PFSK-1 (cell line): Measurements from ENCODE around the gene PRKAG2.

Source experiments
- FOXP2 ChIP-seq: optimal IDR thresholded peaks from 2 replicates; pipeline ENCODE3; 2011; ENCODE audit warnings: borderline replicate concordance, control low read depth, inconsistent platforms; ENCODE audit not compliant: insufficient read depth; ENCODE audit errors: extremely low read length, extremely low read depth
- POLR2AphosphoS5 ChIP-seq: IDR thresholded peaks from 2 replicates; pipeline ENCODE4 v1.6.1; 2012; ENCODE audit warnings: low read depth, mild to moderate bottlenecking, control low read depth, low read length, moderate library complexity
- REST ChIP-seq, 2 experiments: IDR thresholded peaks; 2 replicates each; pipeline versions ENCODE4 v1.6.1 to v1.8.0; 2011 to 2012; ENCODE audit warnings: low read depth in 2 of 2, low read length in 2 of 2, control low read depth in 1 of 2, inconsistent platforms in 1 of 2, mild to moderate bottlenecking in 1 of 2, moderate library complexity in 1 of 2; ENCODE audit not compliant: insufficient read depth in 1 of 2
- SIN3A ChIP-seq: IDR thresholded peaks from 2 replicates; pipeline ENCODE4 v1.6.1; 2012; ENCODE audit warnings: mild to moderate bottlenecking, low read length, moderate library complexity, borderline replicate concordance; ENCODE audit not compliant: insufficient read depth
- TAF1 ChIP-seq: IDR thresholded peaks from 2 replicates; pipeline ENCODE4 v1.6.1; 2012; ENCODE audit warnings: low read length, control low read depth, borderline replicate concordance; ENCODE audit not compliant: insufficient read depth

- TF ChIP-seq SIN3A (no peak), POLR2AphosphoS5 (no peak), REST (IDR thresholded peaks at IDR 0.05; ENCODE audit: insufficient read depth in 1 of 2, low read depth in 2 of 2, low read length in 2 of 2) (no peak), TAF1 (no peak), FOXP2 (no peak)
Measured at GRCh38 chr7:151860771-151861170, 16.1 kb downstream of the PRKAG2 start.
